K562 (cell line): ENCODE data around the gene MCU.

Experiments
- EGR1 ChIP-seq: fragments of 450-650 bp; conservative IDR thresholded peaks from 2 replicates; pipeline ENCODE4 v1.6.1; 2017; ENCODE audit warnings: mild to moderate bottlenecking
- MAFK ChIP-seq: IDR thresholded peaks from 2 replicates; pipeline ENCODE4 v1.6.1; 2011; ENCODE audit warnings: low read length, improper control_type of control experiment
- POLR2A ChIP-seq: fragments of 450-650 bp; conservative IDR thresholded peaks from 2 replicates; pipeline ENCODE4 v1.6.1; 2016
- TAF1 ChIP-seq: IDR thresholded peaks from 2 replicates; pipeline ENCODE4 v1.6.1; 2011; ENCODE audit warnings: mild to moderate bottlenecking, low read length, moderate library complexity; ENCODE audit not compliant: insufficient read depth, control insufficient read depth, severe bottlenecking; ENCODE audit errors: extremely low read depth
- WHSC1 ChIP-seq: IDR thresholded peaks from one replicate; pipeline ENCODE4 v1.6.1; 2012; ENCODE audit warnings: low read length, control low read depth, inconsistent platforms

GRCh38 chr10:72883861-72884260 is 191.9 kb downstream of the MCU start:
- TF ChIP-seq TAF1 (no peak), MAFK (no peak), WHSC1 (no peak), EGR1 (no peak), POLR2A (no peak)
